ENCODE results near the gene ABAT. TPM values are rescaled to one million over a fixed set of nuclear protein-coding genes. Genes with fewer than 3 reads are reported as not detected.

ABAT gene
- total and polyA plus RNA-seq, 10 of the 15 experiments (the other 5 are each of a cell fraction or from before 2014, with no cell fraction given) = 1.0 to 10.6 (median 1.9) TPM

DNA sequence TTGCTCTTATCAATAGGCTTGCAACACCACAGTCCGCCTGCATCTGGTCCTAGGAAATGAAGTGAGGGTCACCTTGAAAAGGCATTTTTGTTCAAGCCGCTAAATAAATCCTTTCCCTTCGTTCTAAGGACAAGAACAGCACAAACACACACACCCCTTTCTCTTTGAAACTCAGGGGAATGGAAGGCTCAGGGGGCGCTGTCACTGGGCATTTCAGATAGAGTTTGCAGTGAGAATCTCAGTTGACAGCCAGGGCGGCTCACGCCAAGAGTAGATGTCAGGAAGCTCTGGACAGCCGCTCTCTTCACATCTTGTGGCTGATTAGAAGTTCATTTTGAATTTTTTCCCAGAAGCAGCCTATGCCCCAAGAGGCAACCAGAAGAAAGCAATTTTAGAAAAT, 39.8 kb downstream of the ABAT start:
- Histone ChIP-seq H3K4me1 (ENCODE audit: control insufficient read depth, insufficient read depth, low read length) (no peaks in the 10 kb centered on the region), H4K20me1 (ENCODE audit: control insufficient read depth, insufficient read depth) (no peaks in the 10 kb centered on the region), H2AFZ (ENCODE audit: control insufficient read depth, low read depth, low read length) (no peak overlapping the region), H3K36me3 (ENCODE audit: control insufficient read depth in 2 of 2, insufficient read depth in 2 of 2, low read length in 1 of 2) (no peaks in the 10 kb centered on the region), H3K4me2 (ENCODE audit: control insufficient read depth, insufficient read depth) (no peak overlapping the region), H3K9me3 (replicated peaks; ENCODE audit: control insufficient read depth, insufficient read depth, low read length) (no peaks in the 10 kb centered on the region; the same call in 2 of the 3 replicates), H3K27me3 (replicated peaks in 1 of 2; ENCODE audit: control insufficient read depth in 2 of 2, insufficient read depth in 2 of 2, low read length in 1 of 2) (no peaks in the 10 kb centered on the region), H3K4me3 (no peak overlapping the region), H3K27ac (ENCODE audit: control insufficient read depth, insufficient read depth) (no peak overlapping the region), H3K79me2 (ENCODE audit: control insufficient read depth, insufficient read depth, low read length) (no peaks in the 10 kb centered on the region), H3K9ac (ENCODE audit: control insufficient read depth, insufficient read depth, low read length) (no peak overlapping the region)
- ChIA-PET RAD21 (ENCODE audit: unreplicated experiment) (no interaction called here), CTCF (no interaction called here), POLR2A (no interaction called here), SMC1A (ENCODE audit: uncharacterized antibody, unreplicated experiment) (no interaction called here)
- intact Hi-C loops (cut with micrococcal nuclease; ENCODE audit: unreplicated experiment) = no loop called here
- whole genome bisulfite sequencing (ENCODE audit: insufficient coverage, insufficient replicate concordance, low lambda C conversion rate, missing lambda C conversion rate) = 74% methylated on average over 7 of the region's 7 CpGs
- DNase-seq (ENCODE audit: low read depth, low spot score) (no peak), FAIRE-seq (no peak), ATAC-seq (no peak)
- no TSS peak for BruUV-seq (replicated peaks)
- in situ Hi-C loops (cut with MboI) = no loop called here
- TF ChIP-seq RAD51 (IDR thresholded peaks at IDR 0.05) = no peak
- TF ChIP-seq TCF12 (IDR thresholded peaks at IDR 0.05; ENCODE audit: low read depth, low read length) = no peak
- TF ChIP-seq CHD2 (IDR thresholded peaks at IDR 0.05; ENCODE audit: borderline replicate concordance, low read depth, low read length) = no peak
- TF ChIP-seq MXI1 (IDR thresholded peaks at IDR 0.05; ENCODE audit: low read depth, low read length) = no peak
- TF ChIP-seq RELA (IDR thresholded peaks at IDR 0.05; ENCODE audit: borderline replicate concordance, partially characterized antibody) = no peak
- TF ChIP-seq, protein P1, sequence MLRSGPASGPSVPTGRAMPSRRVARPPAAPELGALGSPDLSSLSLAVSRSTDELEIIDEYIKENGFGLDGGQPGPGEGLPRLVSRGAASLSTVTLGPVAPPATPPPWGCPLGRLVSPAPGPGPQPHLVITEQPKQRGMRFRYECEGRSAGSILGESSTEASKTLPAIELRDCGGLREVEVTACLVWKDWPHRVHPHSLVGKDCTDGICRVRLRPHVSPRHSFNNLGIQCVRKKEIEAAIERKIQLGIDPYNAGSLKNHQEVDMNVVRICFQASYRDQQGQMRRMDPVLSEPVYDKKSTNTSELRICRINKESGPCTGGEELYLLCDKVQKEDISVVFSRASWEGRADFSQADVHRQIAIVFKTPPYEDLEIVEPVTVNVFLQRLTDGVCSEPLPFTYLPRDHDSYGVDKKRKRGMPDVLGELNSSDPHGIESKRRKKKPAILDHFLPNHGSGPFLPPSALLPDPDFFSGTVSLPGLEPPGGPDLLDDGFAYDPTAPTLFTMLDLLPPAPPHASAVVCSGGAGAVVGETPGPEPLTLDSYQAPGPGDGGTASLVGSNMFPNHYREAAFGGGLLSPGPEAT (IDR thresholded peaks at IDR 0.05; ENCODE audit: low read depth) = no peak
- TF ChIP-seq SUPT20H (IDR thresholded peaks at IDR 0.05; ENCODE audit: borderline replicate concordance, control insufficient read depth, low read depth, low read length) = no peak
- TF ChIP-seq IKZF2 (IDR thresholded peaks at IDR 0.05) = no peak
- TF ChIP-seq, protein P2, sequence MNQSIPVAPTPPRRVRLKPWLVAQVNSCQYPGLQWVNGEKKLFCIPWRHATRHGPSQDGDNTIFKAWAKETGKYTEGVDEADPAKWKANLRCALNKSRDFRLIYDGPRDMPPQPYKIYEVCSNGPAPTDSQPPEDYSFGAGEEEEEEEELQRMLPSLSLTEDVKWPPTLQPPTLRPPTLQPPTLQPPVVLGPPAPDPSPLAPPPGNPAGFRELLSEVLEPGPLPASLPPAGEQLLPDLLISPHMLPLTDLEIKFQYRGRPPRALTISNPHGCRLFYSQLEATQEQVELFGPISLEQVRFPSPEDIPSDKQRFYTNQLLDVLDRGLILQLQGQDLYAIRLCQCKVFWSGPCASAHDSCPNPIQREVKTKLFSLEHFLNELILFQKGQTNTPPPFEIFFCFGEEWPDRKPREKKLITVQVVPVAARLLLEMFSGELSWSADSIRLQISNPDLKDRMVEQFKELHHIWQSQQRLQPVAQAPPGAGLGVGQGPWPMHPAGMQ (IDR thresholded peaks at IDR 0.05; ENCODE audit: borderline replicate concordance) = no peak
- no peak for TF ChIP-seq SREBF2 (IDR thresholded peaks at IDR 0.05; ENCODE audit: low read length)
- no peak for TF ChIP-seq POLR2AphosphoS5 (IDR thresholded peaks at IDR 0.05; ENCODE audit: low read length)
- TF ChIP-seq GATAD2B (conservative IDR thresholded peaks at IDR 0.05; ENCODE audit: low read depth) = no peak
- TF ChIP-seq EED (IDR thresholded peaks at IDR 0.05; ENCODE audit: low read depth) = no peak
- TF ChIP-seq STAT3 (IDR thresholded peaks at IDR 0.05; ENCODE audit: low read depth, low read length) = no peak

Measured in GM12878 (cell line).